Hepatocyte (in vitro differentiated cells): ENCODE data around the gene TRPV2.

Experiments
- EZH2 ChIP-seq: fragments of 200-600 bp; sonication (generic); IDR thresholded peaks from 2 replicates; pipeline ENCODE4 v1.6.1; 2016; ENCODE audit warnings: antibody characterized with exemption, mild to moderate bottlenecking, borderline replicate concordance
- EZH2phosphoT487 ChIP-seq: fragments of 200-600 bp; sonication (generic); IDR thresholded peaks from one replicate; pipeline ENCODE4 v1.6.1; 2018; ENCODE audit warnings: antibody characterized with exemption, mild to moderate bottlenecking, low read depth, moderate library complexity; ENCODE audit not compliant: unreplicated experiment, severe bottlenecking
- TF ChIP-seq, protein P1 (sequence below): fragments of 200-600 bp; sonication (generic); IDR thresholded peaks from 2 replicates; pipeline ENCODE4 v1.5.1; 2016; ENCODE audit warnings: antibody characterized with exemption, mild to moderate bottlenecking; ENCODE audit not compliant: poor library complexity

GRCh38 chr17:16427020-16427419, 11.6 kb downstream of the TRPV2 start:
- TF ChIP-seq, protein P1, sequence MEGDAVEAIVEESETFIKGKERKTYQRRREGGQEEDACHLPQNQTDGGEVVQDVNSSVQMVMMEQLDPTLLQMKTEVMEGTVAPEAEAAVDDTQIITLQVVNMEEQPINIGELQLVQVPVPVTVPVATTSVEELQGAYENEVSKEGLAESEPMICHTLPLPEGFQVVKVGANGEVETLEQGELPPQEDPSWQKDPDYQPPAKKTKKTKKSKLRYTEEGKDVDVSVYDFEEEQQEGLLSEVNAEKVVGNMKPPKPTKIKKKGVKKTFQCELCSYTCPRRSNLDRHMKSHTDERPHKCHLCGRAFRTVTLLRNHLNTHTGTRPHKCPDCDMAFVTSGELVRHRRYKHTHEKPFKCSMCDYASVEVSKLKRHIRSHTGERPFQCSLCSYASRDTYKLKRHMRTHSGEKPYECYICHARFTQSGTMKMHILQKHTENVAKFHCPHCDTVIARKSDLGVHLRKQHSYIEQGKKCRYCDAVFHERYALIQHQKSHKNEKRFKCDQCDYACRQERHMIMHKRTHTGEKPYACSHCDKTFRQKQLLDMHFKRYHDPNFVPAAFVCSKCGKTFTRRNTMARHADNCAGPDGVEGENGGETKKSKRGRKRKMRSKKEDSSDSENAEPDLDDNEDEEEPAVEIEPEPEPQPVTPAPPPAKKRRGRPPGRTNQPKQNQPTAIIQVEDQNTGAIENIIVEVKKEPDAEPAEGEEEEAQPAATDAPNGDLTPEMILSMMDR = no peak
- TF ChIP-seq EZH2 = no peak
- TF ChIP-seq EZH2phosphoT487 = no peak
